GM18861 (cell line): ENCODE results near the gene CD164.

Experiments used
- ATAC-seq: cut with Tn5 transposase; IDR thresholded peaks from one replicate; pipeline ENCODE4 v1.9.1; 2021; ENCODE audit not compliant: unreplicated experiment

CD164 gene

GRCh38 chr6:109381747-109382575, at the start of gene CD164:
Gene CD164 (minus strand): TSS chr6:109382467. CDS start chr6:109382378, 89 bp downstream.
- ATAC-seq: peak; percentile 34

GRCh38 chr6:109429496-109429895, 47.2 kb upstream of the CD164 start:
- no peak for ATAC-seq

GRCh38 chr6:109428889-109429477, 46.7 kb upstream of the CD164 start:
- ATAC-seq: no peak

- no peak for ATAC-seq
These were observed 42.7 kb upstream of the CD164 start for GRCh38 chr6:109424946-109425345.

- ATAC-seq: no peak
These were observed 38.9 kb upstream of the CD164 start for GRCh38 chr6:109421184-109421583.

GRCh38 chr6:109420751-109421150, 38.5 kb upstream of the CD164 start:
- no peak for ATAC-seq

- no peak for ATAC-seq
These were observed 35.4 kb upstream of the CD164 start for GRCh38 chr6:109417646-109418045.

GRCh38 chr6:109411034-109411433, 28.8 kb upstream of the CD164 start:
- no peak for ATAC-seq

- ATAC-seq: no peak
These were observed 23.9 kb upstream of the CD164 start for GRCh38 chr6:109406196-109406595.

- no peak for ATAC-seq
These were observed 14.8 kb upstream of the CD164 start for GRCh38 chr6:109397020-109397419.

GRCh38 chr6:109396046-109396718, 13.9 kb upstream of the CD164 start:
- ATAC-seq: no peak

GRCh38 chr6:109393886-109394281, 11.6 kb upstream of the CD164 start:
- ATAC-seq: no peak

- ATAC-seq: no peak
These were observed 11.1 kb upstream of the CD164 start for GRCh38 chr6:109393157-109393885.

GRCh38 chr6:109389650-109390274, 7.5 kb upstream of the CD164 start:
- ATAC-seq: no peak

- ATAC-seq: no peak
These were observed 6.0 kb upstream of the CD164 start for GRCh38 chr6:109388265-109388664.

GRCh38 chr6:109383438-109383940, 1.2 kb upstream of the CD164 start:
- ATAC-seq: no peak

GRCh38 chr6:109382576-109383437, 540 bp upstream of the CD164 start:
- ATAC-seq: peak; percentile 58

- ATAC-seq: no peak
These were observed 1.1 kb downstream of the CD164 start for GRCh38 chr6:109381061-109381746.

GRCh38 chr6:109379711-109380110, 2.6 kb downstream of the CD164 start:
- ATAC-seq: no peak
